Fibroblast of skin of scalp (primary cell): ENCODE measurements around the gene CACYBP.
"Not testable (repeated sequence)": the region's sequence is repeated elsewhere in the genome, so short reads cannot be mapped to it uniquely, and the experiment has no call there.

Experiments used
- DNase-seq: peaks from one replicate; pipeline ENCODE4 v3.0.0-alpha.2; 2013

CACYBP gene

GRCh38 chr1:175013445-175013844 is 13.7 kb downstream of the CACYBP start:
- no peak for DNase-seq

- peak; percentile 73 for DNase-seq
Observed at GRCh38 chr1:175015243-175015642, 15.5 kb downstream of the CACYBP start.

- no peak for DNase-seq
Observed at GRCh38 chr1:175019524-175019923, 19.8 kb downstream of the CACYBP start.

GRCh38 chr1:175023043-175023921 is 23.5 kb downstream of the CACYBP start, which contains the start of gene MRPS14:
MRPS14 (minus strand) TSS chr1:175023425; CDS start chr1:175023408, 17 bp downstream.
- DNase-seq = peak; percentile 99

GRCh38 chr1:175023922-175024242 is 24.1 kb downstream of the CACYBP start:
- DNase-seq = not testable (repeated sequence)

- no peak for DNase-seq
Observed at GRCh38 chr1:175024773-175025172, 25.0 kb downstream of the CACYBP start.

GRCh38 chr1:175033953-175034352 is 34.2 kb downstream of the CACYBP start:
- no peak for DNase-seq

- DNase-seq = no peak
Observed at GRCh38 chr1:175034775-175035174, 35.0 kb downstream of the CACYBP start.

- no peak for DNase-seq
Observed at GRCh38 chr1:175035865-175036264, 36.1 kb downstream of the CACYBP start.

GRCh38 chr1:175036476-175036875 is 36.7 kb downstream of the CACYBP start:
- DNase-seq = no peak

- DNase-seq = no peak
Observed at GRCh38 chr1:175037416-175037815, 37.7 kb downstream of the CACYBP start.

- no peak for DNase-seq
Observed at GRCh38 chr1:175040324-175040879, 40.7 kb downstream of the CACYBP start.

- no peak for DNase-seq
Observed at GRCh38 chr1:175042650-175043049, 42.9 kb downstream of the CACYBP start.

GRCh38 chr1:175043824-175044223 is 44.1 kb downstream of the CACYBP start:
- DNase-seq = peak; percentile 45

- not testable (repeated sequence) for DNase-seq
Observed at GRCh38 chr1:175044591-175044990, 44.8 kb downstream of the CACYBP start.

GRCh38 chr1:175045097-175045496 is 45.4 kb downstream of the CACYBP start:
- DNase-seq = no peak

- DNase-seq = no peak
Observed at GRCh38 chr1:175045519-175045918, 45.8 kb downstream of the CACYBP start.

- no peak for DNase-seq
Observed at GRCh38 chr1:175050992-175051391, 51.2 kb downstream of the CACYBP start.

GRCh38 chr1:175054736-175055135 is 55.0 kb downstream of the CACYBP start:
- no peak for DNase-seq
